ENCODE results near the gene FTO. TPM values are rescaled to one million over a fixed set of nuclear protein-coding genes. Genes with fewer than 3 reads are reported as not detected.

The FTO gene
- total and polyA plus RNA-seq, 2 of the 13 experiments (the other 11 are each of a cell fraction or from before 2014, with no cell fraction given) = 41.6 to 55.8 TPM

GRCh38 chr16:54165174-54165911 is 461.4 kb downstream of the FTO start (continued):
- TF ChIP-seq ZNF556 (CRISPR knock-in tag; IDR thresholded peaks at IDR 0.05; ENCODE audit: borderline replicate concordance) (peak; percentile 57; the same call in 1 of the 2 replicates), ZNF274 (CRISPR knock-in tag; IDR thresholded peaks at IDR 0.05) (0 out of 2 replicates have a peak, but pooled peaks have one; percentile 21), YEATS4 (CRISPR knock-in tag; IDR thresholded peaks at IDR 0.05; ENCODE audit: borderline replicate concordance) (peak; percentile 78; the same call in 1 of the 2 replicates), ZNF773 (CRISPR knock-in tag; IDR thresholded peaks at IDR 0.05; ENCODE audit: borderline replicate concordance) (no peak), TP53 (CRISPR knock-in tag; conservative IDR thresholded peaks at IDR 0.05) (no peak), NKX3-1 (CRISPR knock-in tag; IDR thresholded peaks at IDR 0.05) (peak; percentile 88; the same call in 1 of the 2 replicates), ZBTB8A (CRISPR knock-in tag; IDR thresholded peaks at IDR 0.05; ENCODE audit: borderline replicate concordance, low read depth) (0 out of 2 replicates have a peak, but pooled peaks have one; percentile 30), ZNF138 (CRISPR knock-in tag; IDR thresholded peaks at IDR 0.05; ENCODE audit: low read depth) (no peak), FOXJ3 (CRISPR knock-in tag; IDR thresholded peaks at IDR 0.05; ENCODE audit: borderline replicate concordance) (peak; percentile 95; the same call in 1 of the 2 replicates), RNF2 (conservative IDR thresholded peaks at IDR 0.05; ENCODE audit: low read depth) (0 out of 2 replicates have a peak, but pooled peaks have one; percentile 37), HMG20A (CRISPR knock-in tag; IDR thresholded peaks at IDR 0.05; ENCODE audit: borderline replicate concordance) (peak; percentile 92), POLR2AphosphoS5 (IDR thresholded peaks at IDR 0.05; ENCODE audit: low read depth, low read length) (peak; percentile 49; the same call in 1 of the 2 replicates), PRMT3 (CRISPR knock-in tag; IDR thresholded peaks at IDR 0.05; ENCODE audit: borderline replicate concordance, low read depth) (no peak), ZNF431 (CRISPR knock-in tag; IDR thresholded peaks at IDR 0.05; ENCODE audit: borderline replicate concordance, low read depth) (no peak; the same call in 1 of the 2 replicates), ZNF512 (CRISPR knock-in tag; IDR thresholded peaks at IDR 0.05) (no peak), PAX8 (CRISPR knock-in tag; IDR thresholded peaks at IDR 0.05; ENCODE audit: borderline replicate concordance) (no peak), CBFB (CRISPR knock-in tag; IDR thresholded peaks at IDR 0.05) (peak; percentile 79; the same call in 1 of the 2 replicates), ZFY (CRISPR knock-in tag; IDR thresholded peaks at IDR 0.05) (peak; percentile 92), ZNF615 (CRISPR knock-in tag; IDR thresholded peaks at IDR 0.05; ENCODE audit: borderline replicate concordance) (no peak), CREM (IDR thresholded peaks at IDR 0.05) (peak; percentile 90), CREM (CRISPR knock-in tag; IDR thresholded peaks at IDR 0.05) (no peak), HNF4G (IDR thresholded peaks at IDR 0.05; ENCODE audit: borderline replicate concordance, low read depth, low read length) (peak; percentile 93), HNF4G (CRISPR knock-in tag; IDR thresholded peaks at IDR 0.05; ENCODE audit: borderline replicate concordance, low read depth) (no peak; the same call in none of the 2 replicates), SP140L (CRISPR knock-in tag; IDR thresholded peaks at IDR 0.05; ENCODE audit: borderline replicate concordance) (peak; percentile 79), POLR2G (IDR thresholded peaks at IDR 0.05; ENCODE audit: low read depth, low read length) (peak; percentile 82)
